Panc1 (cell line): ENCODE data around the gene SLC12A3.

Source experiments
- CTCF ChIP-seq: fragments of 450-650 bp; IDR thresholded peaks from 2 replicates; pipeline ENCODE4 v1.5.1; 2017; ENCODE audit warnings: mild to moderate bottlenecking
- SIN3A ChIP-seq: IDR thresholded peaks from 2 replicates; pipeline ENCODE4 v1.6.1; 2012; ENCODE audit warnings: low read depth, mild to moderate bottlenecking, low read length, moderate library complexity, borderline replicate concordance; ENCODE audit not compliant: insufficient read depth

DNA sequence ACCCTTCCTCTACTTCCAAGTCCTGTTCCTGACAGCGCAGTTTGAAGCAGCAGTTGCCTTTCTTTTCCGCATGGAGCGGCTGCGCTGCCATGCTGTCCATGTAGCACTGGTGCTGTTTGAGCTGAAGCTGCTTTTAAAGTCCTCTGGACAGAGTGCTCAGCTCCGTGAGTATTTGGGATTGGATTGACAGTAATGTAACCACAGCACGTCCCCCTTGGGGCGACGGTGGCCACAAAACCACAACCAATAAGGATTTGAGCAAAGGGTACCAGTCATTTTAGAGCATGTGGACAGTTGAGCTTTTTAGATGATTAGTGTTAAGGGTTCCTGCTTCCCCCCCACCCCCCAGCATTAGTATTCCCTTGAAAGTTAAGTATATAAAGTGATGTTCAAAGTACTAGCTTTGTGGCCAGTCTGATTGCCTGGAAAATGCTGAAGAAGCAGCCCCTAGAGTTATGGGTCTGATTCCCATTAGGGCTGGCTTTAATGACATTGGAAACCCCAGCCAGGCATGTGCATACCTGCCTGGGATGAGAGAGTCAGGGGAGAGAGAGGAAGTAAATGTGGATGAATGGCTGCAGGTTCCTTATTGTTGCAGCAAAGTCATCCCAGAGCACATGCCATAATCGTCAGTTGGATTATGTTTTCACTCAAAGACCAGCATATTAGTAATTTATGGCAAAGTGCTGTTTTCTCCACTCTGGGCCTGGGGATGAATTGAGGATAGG lies 31.6 kb upstream of the SLC12A3 start:
- TF ChIP-seq CTCF (no peak), SIN3A (no peak)
